HG03095 (cell line): ENCODE measurements around the gene TRPC4AP.
"Not testable (repeated sequence)": the region's sequence is repeated elsewhere in the genome, so short reads cannot be mapped to it uniquely, and the experiment has no call there.

Experiments used
- ATAC-seq: cut with Tn5 transposase; IDR thresholded peaks from one replicate; pipeline ENCODE4 v1.9.1; 2021; ENCODE audit warnings: moderate library complexity; ENCODE audit not compliant: unreplicated experiment

TRPC4AP gene

GRCh38 chr20:35060168-35060567 is 32.4 kb downstream of the TRPC4AP start:
- no peak for ATAC-seq

GRCh38 chr20:35059612-35060011 is 33.0 kb downstream of the TRPC4AP start:
- no peak for ATAC-seq

- ATAC-seq = no peak
Measured at GRCh38 chr20:35059110-35059509, 33.5 kb downstream of the TRPC4AP start.

- ATAC-seq = no peak
Measured at GRCh38 chr20:35055445-35056276, 36.9 kb downstream of the TRPC4AP start.

GRCh38 chr20:35054814-35055213 is 37.8 kb downstream of the TRPC4AP start:
- ATAC-seq = no peak

- not testable (repeated sequence) for ATAC-seq
Measured at GRCh38 chr20:35052616-35053015, 40.0 kb downstream of the TRPC4AP start.

- ATAC-seq = no peak
Measured at GRCh38 chr20:35049776-35050352, 42.7 kb downstream of the TRPC4AP start.

GRCh38 chr20:35048739-35049138 is 43.9 kb downstream of the TRPC4AP start:
- ATAC-seq = no peak

GRCh38 chr20:35042268-35042667 is 50.3 kb downstream of the TRPC4AP start:
- no peak for ATAC-seq

- no peak for ATAC-seq
Measured at GRCh38 chr20:35040646-35041045, 52.0 kb downstream of the TRPC4AP start.

- ATAC-seq = no peak
Measured at GRCh38 chr20:35039846-35040489, 52.6 kb downstream of the TRPC4AP start.

- no peak for ATAC-seq
Measured at GRCh38 chr20:35039146-35039545, 53.5 kb downstream of the TRPC4AP start.

GRCh38 chr20:35034145-35034544 is 58.5 kb downstream of the TRPC4AP start:
- ATAC-seq = no peak

- no peak for ATAC-seq
Measured at GRCh38 chr20:35030136-35030535, 62.5 kb downstream of the TRPC4AP start.

GRCh38 chr20:35027301-35027700 is 65.3 kb downstream of the TRPC4AP start:
- ATAC-seq = no peak

- ATAC-seq = no peak
Measured at GRCh38 chr20:35025116-35025515, 67.5 kb downstream of the TRPC4AP start.

GRCh38 chr20:35023624-35024023 is 69.0 kb downstream of the TRPC4AP start:
- no peak for ATAC-seq

- no peak for ATAC-seq
Measured at GRCh38 chr20:35021831-35022230, 70.8 kb downstream of the TRPC4AP start.

GRCh38 chr20:35021063-35021462 is 71.5 kb downstream of the TRPC4AP start:
- ATAC-seq = no peak

GRCh38 chr20:35020108-35020928 is 72.3 kb downstream of the TRPC4AP start:
- ATAC-seq = no peak
